Right lobe of liver (tissue), 6 donors: ENCODE results near the gene BARHL1. TPM values are rescaled to one million over a fixed set of nuclear protein-coding genes. Genes with fewer than 3 reads are reported as not detected.
A peak's percentile ranks its signal among the peaks of the same experiment; 100 is the strongest.

ENCODE experiments used
- ATAC-seq, 4 donors: fragments of 200-7000 bp; cut with Tn5 transposase; one replicate each; pipeline ENCODE4 v1.9.1; 2020; ENCODE audit warnings: mild to moderate bottlenecking in 4 of 4, moderate library complexity in 4 of 4
- DNase-seq, 3 donors: peaks; one replicate each; pipeline ENCODE4 v3.0.0-alpha.2; 2020
- H3K27ac ChIP-seq, 3 donors: fragments of 200-600 bp; one replicate each; pipeline ENCODE4 v1.8.0; 2022
- H3K27me3 ChIP-seq, 2 donors: fragments of 200-600 bp; one replicate each; pipeline ENCODE4 v1.8.0; 2022
- H3K36me3 ChIP-seq, 4 donors: fragments of 200-600 bp; sonication (generic) in 1 of 4; one replicate each; pipeline versions ENCODE4 v1.5.1 to v1.8.0; 2017 to 2022; ENCODE audit warnings: control low read depth in 1 of 4
- H3K4me1 ChIP-seq, 4 donors: fragments of 200-600 bp; sonication (generic) in 1 of 4; one replicate each; pipeline versions ENCODE4 v1.5.1 to v1.8.0; 2017 to 2022; ENCODE audit warnings: control low read depth in 1 of 4
- H3K4me3 ChIP-seq, 3 donors: fragments of 200-600 bp; one replicate each; pipeline ENCODE4 v1.8.0; 2022
- H3K9me3 ChIP-seq, 4 donors: fragments of 200-600 bp; sonication (generic) in 1 of 4; one replicate each; pipeline versions ENCODE4 v1.5.1 to v1.8.0; 2017 to 2022; ENCODE audit warnings: control low read depth in 1 of 4
- POLR2A ChIP-seq: fragments of 450-650 bp; IDR thresholded peaks from one replicate; pipeline ENCODE4 v1.6.1; 2017; ENCODE audit warnings: antibody characterized with exemption, mild to moderate bottlenecking
- WGBS: methylation state at CpG from one replicate; pipeline ENCODE4 v1.1.6; 2018; ENCODE audit warnings: low coverage, low lambda C conversion rate; ENCODE audit not compliant: insufficient coverage; ENCODE audit errors: missing lambda C conversion rate; 5-methylcytosine and 5-hydroxymethylcytosine counted together
- intact Hi-C, 2 donors: fragments of 100-400 bp; cut with DNase I; formaldehyde crosslinking; loops; one replicate each; pipeline versions ENCODE4 v1.11.2 to v1.14.1; 2022
- total RNA-seq, 6 experiments: library from RNA; depleted of rRNA in 2 of 6; stranded (reverse); fragments of >200 nt in 2 of 6; fragmentation: NEBNext Ultra II Directional in 3 of 6; extraction: Animal tissue kit (Norgen Biotek cat#: 25700) in 3 of 6; gene quantifications; one replicate each; pipeline versions ENCODE4 v1.1.0 to v1.2.4, GENCODE V29; 2016 to 2023
- TF ChIP-seq, protein P1 (sequence below), 4 donors: fragments of 200-600 bp in 3 of 4; fragments of 450-650 bp in 1 of 4; IDR thresholded peaks; one replicate each; pipeline versions ENCODE4 v1.5.1 to v1.8.0; 2016 to 2022; ENCODE audit warnings: antibody characterized with exemption in 4 of 4, mild to moderate bottlenecking in 2 of 4
- donor health status: DM: no; HTN: yes; CAD: no.
- donor health status: DM: no; HTN: no; CAD: no.
- donor health status: DM: no; HTN: no; CAD: no.
- donor health status: DM: no; HTN: yes; CAD: no.
- donor health status: DM: no; HTN: yes; CAD: no.

The BARHL1 gene
- total RNA-seq, 6 experiments from 2014 or later: not detected

GRCh38 chr9:132591244-132591643, 8.8 kb downstream of the BARHL1 start:
- H3K4me1 ChIP-seq: no peaks in the 10 kb centered on the region
- intact Hi-C loops: no loop called here
- peaks cover 0 to 6% (median 0%) of the 10 kb centered on the region in 4 donors for H3K36me3 ChIP-seq
- no peaks in the 10 kb centered on the region for H3K9me3 ChIP-seq
- H3K27me3 ChIP-seq: peaks cover 3 to 27% of the 10 kb centered on the region in 2 donors
- peak in 1 of 3 donors; percentile 3 for DNase-seq
- no peak overlapping the region for H3K4me3 ChIP-seq
- H3K27ac ChIP-seq: no peak overlapping the region
- ATAC-seq: no peak
- TF ChIP-seq, protein P1, sequence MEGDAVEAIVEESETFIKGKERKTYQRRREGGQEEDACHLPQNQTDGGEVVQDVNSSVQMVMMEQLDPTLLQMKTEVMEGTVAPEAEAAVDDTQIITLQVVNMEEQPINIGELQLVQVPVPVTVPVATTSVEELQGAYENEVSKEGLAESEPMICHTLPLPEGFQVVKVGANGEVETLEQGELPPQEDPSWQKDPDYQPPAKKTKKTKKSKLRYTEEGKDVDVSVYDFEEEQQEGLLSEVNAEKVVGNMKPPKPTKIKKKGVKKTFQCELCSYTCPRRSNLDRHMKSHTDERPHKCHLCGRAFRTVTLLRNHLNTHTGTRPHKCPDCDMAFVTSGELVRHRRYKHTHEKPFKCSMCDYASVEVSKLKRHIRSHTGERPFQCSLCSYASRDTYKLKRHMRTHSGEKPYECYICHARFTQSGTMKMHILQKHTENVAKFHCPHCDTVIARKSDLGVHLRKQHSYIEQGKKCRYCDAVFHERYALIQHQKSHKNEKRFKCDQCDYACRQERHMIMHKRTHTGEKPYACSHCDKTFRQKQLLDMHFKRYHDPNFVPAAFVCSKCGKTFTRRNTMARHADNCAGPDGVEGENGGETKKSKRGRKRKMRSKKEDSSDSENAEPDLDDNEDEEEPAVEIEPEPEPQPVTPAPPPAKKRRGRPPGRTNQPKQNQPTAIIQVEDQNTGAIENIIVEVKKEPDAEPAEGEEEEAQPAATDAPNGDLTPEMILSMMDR (IDR thresholded peaks at IDR 0.05): no peak
- no peak for TF ChIP-seq POLR2A
- 10% methylated on average over 4 of the region's 6 CpGs for WGBS

GRCh38 chr9:132591751-132592314, 9.4 kb downstream of the BARHL1 start:
- Histone ChIP-seq H3K27me3 (peaks cover 3 to 23% of the 10 kb centered on the region in 2 donors), H3K9me3 (no peaks in the 10 kb centered on the region), H3K4me3 (no peak overlapping the region), H3K27ac (no peak overlapping the region), H3K4me1 (no peaks in the 10 kb centered on the region), H3K36me3 (peaks cover 0 to 6% (median 0%) of the 10 kb centered on the region in 4 donors)
- TF ChIP-seq, protein P1 (IDR thresholded peaks at IDR 0.05): no peak
- TF ChIP-seq POLR2A: no peak
- 56% methylated on average over 6 of the region's 9 CpGs for WGBS
- ATAC-seq (no peak), DNase-seq (peak in 1 of 3 donors; percentile 13)
- intact Hi-C loops: no loop called here

- H3K27ac ChIP-seq: no peak overlapping the region
- 63% methylated on average over 7 of the region's 8 CpGs for WGBS
- no peaks in the 10 kb centered on the region for H3K4me1 ChIP-seq
- H3K4me3 ChIP-seq: no peak overlapping the region
- no peak for TF ChIP-seq POLR2A
- TF ChIP-seq, protein P1 (IDR thresholded peaks at IDR 0.05): no peak
- intact Hi-C loops: no loop called here
- no peak for DNase-seq
- no peak for ATAC-seq
- H3K27me3 ChIP-seq: peaks cover 3 to 17% of the 10 kb centered on the region in 2 donors
- H3K36me3 ChIP-seq: peaks cover 0 to 6% (median 0%) of the 10 kb centered on the region in 4 donors
- no peaks in the 10 kb centered on the region for H3K9me3 ChIP-seq
Measured at GRCh38 chr9:132592451-132592850, 10.0 kb downstream of the BARHL1 start.

DNA sequence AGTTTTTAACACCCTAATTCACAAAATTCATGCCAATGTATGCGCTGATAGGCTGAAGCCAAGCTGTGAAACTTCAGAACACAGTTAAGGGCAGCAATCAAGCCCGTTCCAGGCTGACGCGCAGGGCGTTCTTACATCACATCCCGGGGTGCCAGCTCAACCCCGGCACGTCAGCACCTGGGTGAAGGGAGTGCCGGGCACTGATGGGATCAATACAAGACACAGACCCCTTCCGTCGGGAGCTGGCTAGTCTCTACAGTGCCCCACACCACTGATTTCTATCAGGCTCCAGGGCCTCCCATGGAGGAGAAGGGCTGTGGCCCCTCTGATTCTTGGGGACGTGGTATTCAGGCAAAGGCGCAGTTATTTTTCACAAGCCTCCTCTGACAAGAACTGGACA, 12.0 kb downstream of the BARHL1 start:
- Histone ChIP-seq H3K4me1 (no peaks in the 10 kb centered on the region), H3K4me3 (no peak overlapping the region), H3K27me3 (peaks cover 0 to 4% of the 10 kb centered on the region in 2 donors), H3K9me3 (no peaks in the 10 kb centered on the region), H3K36me3 (peaks cover 0 to 6% (median 0%) of the 10 kb centered on the region in 4 donors), H3K27ac (no peak overlapping the region)
- no peak for ATAC-seq
- no peak for TF ChIP-seq POLR2A
- TF ChIP-seq, protein P1 (IDR thresholded peaks at IDR 0.05): no peak
- 93% methylated on average over 13 of the region's 13 CpGs for WGBS
- no peak for DNase-seq
- intact Hi-C loops: no loop called here
